Urinary bladder (tissue), 4 donors: ENCODE results near the gene SLC9A8. TPM values are rescaled to one million over a fixed set of nuclear protein-coding genes. Genes with fewer than 3 reads are reported as not detected.
"Not testable (repeated sequence)": the region's sequence is repeated elsewhere in the genome, so short reads cannot be mapped to it uniquely, and the experiment has no call there.

Source experiments
- DNase-seq: peaks from one replicate; pipeline ENCODE4 v3.0.0-alpha.2; 2015; ENCODE audit errors: extremely low spot score
- H3K27ac ChIP-seq: one replicate; pipeline ENCODE4 v1.5.1; 2013; ENCODE audit warnings: low read depth, mild to moderate bottlenecking, moderate library complexity
- H3K36me3 ChIP-seq: one replicate; pipeline ENCODE4 v1.6.1; 2013; ENCODE audit warnings: mild to moderate bottlenecking, moderate library complexity; ENCODE audit not compliant: insufficient read depth
- H3K4me1 ChIP-seq: one replicate; pipeline ENCODE4 v1.6.1; 2013; ENCODE audit warnings: mild to moderate bottlenecking, moderate library complexity; ENCODE audit not compliant: insufficient read depth
- H3K4me3 ChIP-seq: one replicate; pipeline ENCODE4 v1.5.1; 2013; ENCODE audit warnings: low read depth, low read length
- WGBS: extraction: QIAGEN DNeasy Blood & Tissue Kit; methylation state at CpG from one replicate; pipeline ENCODE4 v1.1.7; 2013; 5-methylcytosine and 5-hydroxymethylcytosine counted together
- polyA plus RNA-seq: library from polyadenylated mRNA; stranded (reverse); fragments of 200-250 nt; gene quantifications from one replicate; pipeline ENCODE4 v1.2.3, GENCODE V29; 2013
- total RNA-seq: library from RNA; depleted of rRNA; stranded (reverse); fragments of >200 nt; gene quantifications from one replicate; pipeline ENCODE4 v1.2.3, GENCODE V29; 2014
- donor health status: healthy with polysubstance abuse.
- donor health status: healthy.

Gene SLC9A8
- total and polyA plus RNA-seq, 2 donors, result 7.6 to 9.7 TPM

DNA sequence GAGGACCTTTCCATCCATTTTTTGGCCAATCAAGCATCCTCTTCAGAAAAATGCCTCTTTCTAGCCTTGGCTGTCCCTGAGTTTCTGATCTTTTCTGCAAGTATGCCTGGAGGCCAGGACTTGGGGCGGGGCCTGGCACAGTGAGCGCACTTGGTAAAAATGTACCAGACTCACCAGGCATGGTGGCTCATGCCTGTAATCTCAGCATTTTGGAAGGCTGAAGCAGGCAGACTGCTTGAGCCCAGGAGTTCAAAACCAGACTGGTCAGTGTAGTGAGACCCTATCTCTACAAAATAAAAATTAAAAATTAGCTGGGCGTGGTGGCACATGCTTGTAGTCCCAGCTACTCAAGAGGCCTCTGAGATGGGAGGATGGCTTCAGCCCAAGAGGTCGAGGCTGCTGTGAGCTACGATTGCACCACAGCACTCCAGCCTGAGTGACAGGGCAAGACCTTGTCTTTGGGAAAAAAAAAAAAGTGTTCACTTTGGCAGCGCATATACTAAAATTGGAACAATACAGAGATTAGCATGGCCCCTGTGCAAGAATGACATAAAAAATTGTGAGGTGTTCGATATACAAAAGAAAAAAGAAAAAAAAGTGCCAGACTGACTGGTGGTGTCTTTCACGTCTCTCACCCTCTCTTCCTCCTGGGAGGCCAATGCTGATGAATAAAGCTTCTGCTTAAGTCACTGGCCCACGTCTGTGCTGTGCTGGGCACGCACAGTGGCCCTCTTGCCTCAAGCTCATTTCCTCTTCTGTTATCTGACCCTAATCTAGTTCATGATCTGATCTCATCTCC, 18.1 kb upstream of the SLC9A8 start:
- peaks cover 4% of the 10 kb centered on the region for H3K4me1 ChIP-seq
- no peak overlapping the region for H3K4me3 ChIP-seq
- WGBS, result 82% methylated on average over 10 of the region's 10 CpGs
- no peaks in the 10 kb centered on the region for H3K36me3 ChIP-seq
- no peak overlapping the region for H3K27ac ChIP-seq
- no peak for DNase-seq

DNA sequence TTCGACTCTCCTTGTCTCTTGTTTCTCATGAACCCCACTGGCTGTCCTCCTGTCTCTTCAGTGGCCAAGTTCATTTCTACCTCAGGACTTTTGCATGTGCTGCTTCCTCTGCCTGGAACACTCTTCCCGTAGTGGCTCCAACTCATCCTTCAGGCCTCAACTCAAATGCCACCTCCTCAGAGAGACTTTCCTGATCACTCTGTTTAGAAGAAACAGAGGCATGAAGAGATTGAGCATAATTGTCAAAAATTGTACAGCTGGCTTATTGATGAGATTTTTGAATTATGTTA, 17.5 kb upstream of the SLC9A8 start:
- H3K4me1 ChIP-seq, result peaks cover 4% of the 10 kb centered on the region
- H3K27ac ChIP-seq, result no peak overlapping the region
- no peak overlapping the region for H3K4me3 ChIP-seq
- WGBS, result 72% methylated on average over 2 of the region's 2 CpGs
- no peaks in the 10 kb centered on the region for H3K36me3 ChIP-seq
- DNase-seq, result no peak

- H3K27ac ChIP-seq, result no peak overlapping the region
- H3K4me1 ChIP-seq, result no peaks in the 10 kb centered on the region
- H3K36me3 ChIP-seq, result no peaks in the 10 kb centered on the region
- WGBS, result 67% methylated on average over 8 of the region's 8 CpGs
- no peak overlapping the region for H3K4me3 ChIP-seq
- no peak for DNase-seq
Measured at GRCh38 chr20:49796600-49797343, 15.9 kb upstream of the SLC9A8 start.

GRCh38 chr20:49797344-49797615, 15.3 kb upstream of the SLC9A8 start:
- Histone ChIP-seq H3K4me3 (no peak overlapping the region), H3K4me1 (no peaks in the 10 kb centered on the region), H3K36me3 (no peaks in the 10 kb centered on the region), H3K27ac (no peak overlapping the region)
- 73% methylated on average over 6 of the region's 6 CpGs for WGBS
- no peak for DNase-seq

DNA sequence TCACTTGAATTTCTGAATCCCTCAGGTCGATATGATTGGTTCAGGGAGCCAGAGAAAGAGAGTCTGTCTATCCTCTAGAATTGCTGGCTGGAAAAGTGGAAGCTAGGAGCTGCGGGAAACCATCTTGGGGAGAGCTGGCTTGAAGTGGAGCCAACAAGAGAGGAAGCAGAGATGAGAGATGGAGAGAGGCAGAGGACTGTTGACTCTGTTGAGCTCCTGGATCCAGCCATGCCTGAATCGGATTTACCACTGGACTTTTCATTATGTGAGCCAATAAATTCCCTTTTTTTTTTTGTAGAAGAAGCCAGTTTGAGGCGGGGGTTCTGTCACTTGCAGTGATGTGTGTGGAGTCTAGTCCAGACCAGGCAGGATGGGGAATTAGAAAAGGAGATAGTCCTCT, 13.9 kb upstream of the SLC9A8 start:
- no peaks in the 10 kb centered on the region for H3K36me3 ChIP-seq
- 86% methylated on average over 4 of the region's 4 CpGs for WGBS
- no peak for DNase-seq
- no peak overlapping the region for H3K4me3 ChIP-seq
- H3K27ac ChIP-seq, result no peak overlapping the region
- no peaks in the 10 kb centered on the region for H3K4me1 ChIP-seq

DNA sequence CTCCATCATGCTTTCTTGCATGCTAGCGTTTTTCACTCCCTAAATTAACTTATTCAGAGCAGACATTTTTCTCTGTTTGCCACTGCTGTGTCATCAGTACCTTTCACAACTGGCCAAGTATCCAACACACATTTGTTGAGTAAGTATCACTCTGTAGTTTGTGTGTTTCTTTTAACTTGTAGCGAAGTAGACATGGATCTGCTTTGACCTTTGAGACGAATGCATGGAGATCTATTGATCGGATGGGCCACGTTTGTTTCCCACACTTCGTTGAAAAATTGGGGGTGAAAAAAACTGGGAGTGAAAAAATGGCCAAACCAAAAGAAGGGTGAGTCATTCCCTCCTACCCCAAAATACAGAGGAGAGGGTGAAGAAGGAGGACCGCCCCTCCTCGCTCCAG, 12.9 kb upstream of the SLC9A8 start:
- no peaks in the 10 kb centered on the region for H3K36me3 ChIP-seq
- DNase-seq, result no peak
- 89% methylated on average over 8 of the region's 8 CpGs for WGBS
- H3K4me1 ChIP-seq, result no peaks in the 10 kb centered on the region
- H3K4me3 ChIP-seq, result no peak overlapping the region
- no peak overlapping the region for H3K27ac ChIP-seq

- 82% methylated on average over 1 of the region's 1 CpG for WGBS
- Histone ChIP-seq H3K27ac (no peak overlapping the region), H3K4me3 (no peak overlapping the region), H3K36me3 (no peaks in the 10 kb centered on the region), H3K4me1 (no peaks in the 10 kb centered on the region)
- DNase-seq, result no peak
Measured at GRCh38 chr20:49803418-49803817, 9.2 kb upstream of the SLC9A8 start.

DNA sequence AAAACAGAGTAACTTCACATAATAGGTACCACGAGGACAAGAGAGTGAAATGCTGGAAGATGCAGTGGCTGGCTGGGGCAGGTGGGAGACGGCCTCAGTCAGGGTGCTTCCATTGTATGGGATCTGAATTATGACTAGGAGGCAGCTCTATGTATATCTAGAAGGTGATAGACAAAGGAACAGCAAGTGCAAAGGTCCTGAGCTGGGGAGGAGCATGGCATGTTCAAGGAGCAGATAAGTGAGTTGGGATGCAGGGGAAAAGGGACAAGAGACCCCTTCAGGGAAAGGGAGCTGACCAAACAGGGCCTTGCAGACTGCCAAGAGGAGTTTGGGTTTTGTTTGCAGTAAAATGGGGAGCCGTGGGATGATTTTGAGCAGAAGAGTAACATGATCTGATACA, 8.3 kb upstream of the SLC9A8 start:
- no peaks in the 10 kb centered on the region for H3K4me1 ChIP-seq
- WGBS, result 73% methylated on average over 3 of the region's 3 CpGs
- no peaks in the 10 kb centered on the region for H3K36me3 ChIP-seq
- H3K27ac ChIP-seq, result no peak overlapping the region
- no peak for DNase-seq
- no peak overlapping the region for H3K4me3 ChIP-seq

- 76% methylated on average over 10 of the region's 11 CpGs for WGBS
- not testable (repeated sequence) for H3K27ac ChIP-seq, H3K4me1 ChIP-seq, DNase-seq, H3K4me3 ChIP-seq, H3K36me3 ChIP-seq
Measured at GRCh38 chr20:49805224-49805876, 7.3 kb upstream of the SLC9A8 start.

DNA sequence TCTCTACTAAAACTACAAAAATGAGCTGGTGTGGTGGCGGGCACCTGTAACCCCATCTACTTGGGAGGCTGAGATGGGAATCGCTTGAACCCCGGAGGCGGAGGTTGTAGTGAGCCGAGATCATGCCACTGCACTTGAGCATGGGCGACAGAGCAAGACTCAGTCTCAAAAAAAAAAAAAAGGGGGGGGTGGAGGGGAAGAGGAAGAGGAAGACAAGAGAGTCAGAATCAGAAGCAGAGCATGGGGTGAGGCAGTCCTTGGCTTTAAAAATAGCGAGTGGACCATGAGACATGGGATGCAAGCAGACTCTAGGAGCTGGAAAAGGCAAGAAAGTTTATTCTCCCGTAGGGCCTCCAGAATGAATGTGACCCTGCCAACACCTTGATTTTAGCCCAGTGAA, 3.9 kb upstream of the SLC9A8 start:
- Histone ChIP-seq H3K27ac (no peak overlapping the region), H3K4me3 (no peak overlapping the region), H3K36me3 (no peaks in the 10 kb centered on the region), H3K4me1 (peaks cover 2% of the 10 kb centered on the region)
- no peak for DNase-seq
- 92% methylated on average over 8 of the region's 8 CpGs for WGBS

- H3K27ac ChIP-seq, result no peak overlapping the region
- WGBS, result 92% methylated on average over 5 of the region's 5 CpGs
- H3K4me1 ChIP-seq, result peaks cover 2% of the 10 kb centered on the region
- no peak for DNase-seq
- H3K4me3 ChIP-seq, result no peak overlapping the region
- H3K36me3 ChIP-seq, result no peaks in the 10 kb centered on the region
Measured at GRCh38 chr20:49809803-49810359, 2.7 kb upstream of the SLC9A8 start.

GRCh38 chr20:49810491-49811190, 2.0 kb upstream of the SLC9A8 start:
- peaks cover 2% of the 10 kb centered on the region for H3K4me1 ChIP-seq
- H3K4me3 ChIP-seq, result no peak overlapping the region
- no peak for DNase-seq
- no peaks in the 10 kb centered on the region for H3K36me3 ChIP-seq
- 93% methylated on average over 6 of the region's 6 CpGs for WGBS
- H3K27ac ChIP-seq, result no peak overlapping the region

DNA sequence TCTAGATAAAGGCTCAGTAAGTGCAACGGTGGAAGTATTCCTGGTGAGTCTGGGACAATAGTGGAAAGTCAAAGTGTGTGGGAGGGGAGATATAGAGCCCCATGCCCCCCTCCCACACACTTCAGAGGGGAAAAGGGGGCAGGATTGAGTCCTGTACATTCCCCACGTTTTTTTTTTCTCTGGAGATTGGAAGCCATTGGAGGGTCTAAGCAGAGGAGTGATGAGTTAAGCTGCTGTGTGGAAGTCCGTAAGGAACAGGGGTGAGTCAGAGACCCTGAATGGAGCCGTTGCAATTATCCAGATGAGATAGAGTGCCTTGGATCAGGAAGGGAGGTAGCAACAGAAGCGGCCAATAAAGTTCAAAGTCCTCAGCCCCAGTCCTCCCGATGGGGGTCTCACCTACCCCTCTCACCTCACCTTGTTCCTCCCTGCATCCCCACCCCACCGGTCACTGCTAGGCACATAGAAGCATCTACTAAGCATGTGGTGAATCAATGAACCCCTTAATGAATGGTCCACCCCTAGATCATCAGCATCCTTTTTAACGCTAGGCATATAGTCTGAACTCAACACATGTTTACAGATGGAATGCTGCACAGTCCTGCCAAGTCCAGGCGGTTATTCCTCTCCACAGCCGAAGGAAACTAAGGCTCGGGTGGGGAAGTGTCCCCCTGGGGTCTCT, 662 bp upstream of the SLC9A8 start:
- Histone ChIP-seq H3K36me3 (peaks cover 5% of the 10 kb centered on the region), H3K27ac (peak overlapping the region; percentile 56), H3K4me1 (peaks cover 2% of the 10 kb centered on the region), H3K4me3 (peak overlapping the region; percentile 87)
- WGBS, result 16% methylated on average over 11 of the region's 11 CpGs
- DNase-seq, result no peak
